NCI-H146 treated with DMSO at 0.1 percent for 48 hours (cell line): ENCODE measurements around the gene LCE1E.

Source experiments
- DNase-seq: peaks from one replicate; lab custom pipeline; 2025; ENCODE audit not compliant: unreplicated experiment; lab: John Stamatoyannopoulos, UW

Gene LCE1E

GRCh38 chr1:152786077-152786476 is at the start of gene LCE1E:
Gene LCE1E, plus strand, starts transcription at chr1:152786257. Its CDS starts 1,043 bp downstream, at chr1:152787300.
- no peak for DNase-seq

- DNase-seq = no peak
These were observed 48.1 kb upstream of the LCE1E start for GRCh38 chr1:152737997-152738396.

DNA sequence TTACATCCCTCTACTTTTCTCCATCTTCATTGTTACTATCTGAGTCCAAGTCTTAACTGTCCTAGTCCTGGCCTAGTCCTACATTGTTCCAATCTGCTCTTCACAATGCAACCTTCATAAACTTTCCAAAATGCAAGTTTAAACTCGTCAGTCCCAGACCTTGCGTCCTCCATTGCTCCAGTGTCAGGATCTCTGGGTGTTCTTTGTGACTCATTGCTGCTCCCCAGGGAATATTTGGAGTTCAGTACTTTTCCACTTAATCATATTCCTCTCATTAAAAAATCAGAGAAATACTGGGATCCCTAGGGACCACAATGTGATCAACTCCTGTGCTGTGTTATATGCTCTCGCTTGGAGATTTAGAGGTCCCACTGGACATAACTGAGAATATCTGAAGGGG is 46.2 kb upstream of the LCE1E start:
- DNase-seq = no peak

- no peak for DNase-seq
These were observed 44.4 kb upstream of the LCE1E start for GRCh38 chr1:152741656-152742055.

- no peak for DNase-seq
These were observed 42.5 kb upstream of the LCE1E start for GRCh38 chr1:152743371-152744145.

GRCh38 chr1:152745289-152745704 is 40.8 kb upstream of the LCE1E start:
- DNase-seq = no peak

DNA sequence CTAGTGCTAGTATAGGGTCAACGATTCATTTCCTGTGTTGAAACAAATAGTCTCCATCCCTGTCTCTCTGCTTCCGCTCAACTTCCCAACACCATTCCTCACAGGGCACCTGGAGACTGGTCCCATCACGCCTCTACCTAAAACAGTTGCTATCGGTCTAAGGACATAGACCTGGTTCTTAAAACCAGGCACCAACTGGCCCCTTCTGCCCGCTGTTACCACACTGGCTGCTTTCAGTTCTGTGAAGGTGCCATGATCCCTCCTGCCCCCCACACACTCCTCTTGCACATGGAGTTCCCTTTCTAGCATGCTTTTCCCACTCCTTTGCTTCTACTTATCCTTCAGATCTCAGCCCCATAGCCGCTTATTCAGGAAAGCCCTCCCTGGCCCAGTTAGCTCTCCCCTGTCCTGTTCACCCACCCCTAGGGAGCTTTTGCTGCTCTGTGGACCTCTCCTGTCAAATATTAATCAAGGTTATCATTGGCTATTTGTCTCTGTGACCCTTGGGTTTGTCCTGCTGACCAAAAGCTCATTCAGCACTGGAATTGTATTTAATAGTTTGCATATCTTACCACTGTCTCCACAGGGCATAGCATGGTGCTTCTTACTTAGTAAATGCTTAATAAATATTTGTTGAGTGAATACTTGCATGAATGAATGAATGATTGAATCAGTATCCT is 40.2 kb upstream of the LCE1E start:
- no peak for DNase-seq

DNA sequence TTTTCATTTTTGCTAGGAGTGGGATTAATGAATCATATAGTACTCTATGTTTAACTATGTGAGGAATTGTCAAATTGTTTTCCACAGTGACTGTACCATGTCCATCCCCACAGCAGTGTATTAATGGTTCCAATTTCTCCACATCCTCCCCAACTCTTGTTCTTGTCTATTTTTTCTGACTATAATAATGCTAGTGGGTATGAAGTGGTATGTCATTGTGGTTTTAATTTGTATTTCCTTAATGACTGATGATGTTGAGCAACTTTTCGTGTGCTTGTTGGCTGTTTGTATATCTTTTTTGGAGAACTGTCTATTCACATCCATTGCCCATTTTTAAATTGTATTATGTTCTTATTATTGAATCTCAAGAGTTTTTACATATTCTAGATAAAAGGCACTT is 38.2 kb upstream of the LCE1E start:
- no peak for DNase-seq

GRCh38 chr1:152752225-152752624 is 33.8 kb upstream of the LCE1E start:
- DNase-seq = no peak

GRCh38 chr1:152753586-152753985 is 32.5 kb upstream of the LCE1E start:
- DNase-seq = no peak

DNA sequence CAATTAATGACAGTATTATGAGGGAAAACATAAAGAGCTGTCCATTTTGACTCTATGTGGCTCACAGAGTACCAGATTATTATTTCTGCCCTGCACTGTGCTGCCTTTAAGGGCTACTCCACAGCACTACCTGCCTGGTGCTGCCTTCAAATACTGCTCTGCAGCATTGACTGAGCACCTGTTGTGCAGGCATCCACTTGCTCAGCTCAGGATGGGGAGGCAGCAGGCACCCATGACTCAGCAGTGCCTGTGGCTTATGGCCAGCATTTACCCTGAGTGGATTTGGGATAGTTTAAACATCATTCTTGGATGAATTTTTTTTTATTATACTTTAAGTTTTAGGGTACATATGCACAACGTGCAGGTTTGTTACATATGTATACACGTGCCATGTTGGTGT is 29.2 kb upstream of the LCE1E start:
- DNase-seq = no peak

DNA sequence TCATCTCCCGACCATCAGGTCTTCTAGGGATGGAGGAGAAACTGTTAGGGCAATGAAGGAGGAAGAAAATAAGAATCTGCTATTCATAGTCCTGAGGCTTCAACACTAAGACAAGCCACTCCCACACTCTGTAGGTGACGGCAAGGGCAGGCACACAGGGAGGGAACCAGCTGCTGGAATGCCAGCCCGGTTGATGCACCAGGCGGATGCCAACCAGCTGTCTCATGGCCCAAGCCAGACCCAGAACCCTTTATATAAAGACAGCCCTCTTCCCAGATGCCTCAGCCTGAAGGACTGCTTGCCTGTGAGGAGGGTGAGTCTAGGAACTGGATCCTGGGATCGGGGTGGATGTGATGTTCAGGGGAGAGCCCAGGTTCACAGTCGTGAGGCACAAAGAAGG is 28.3 kb upstream of the LCE1E start, which contains the start of gene KPRP:
TSS of gene KPRP (plus strand) at position 279 of the 400 bp plus-strand sequence. CDS start 1,564 bp downstream, outside the sequence.
- no peak for DNase-seq

GRCh38 chr1:152758636-152759035 is 27.4 kb upstream of the LCE1E start:
- DNase-seq = no peak

GRCh38 chr1:152759453-152760173 is 26.4 kb upstream of the LCE1E start:
- no peak for DNase-seq

DNA sequence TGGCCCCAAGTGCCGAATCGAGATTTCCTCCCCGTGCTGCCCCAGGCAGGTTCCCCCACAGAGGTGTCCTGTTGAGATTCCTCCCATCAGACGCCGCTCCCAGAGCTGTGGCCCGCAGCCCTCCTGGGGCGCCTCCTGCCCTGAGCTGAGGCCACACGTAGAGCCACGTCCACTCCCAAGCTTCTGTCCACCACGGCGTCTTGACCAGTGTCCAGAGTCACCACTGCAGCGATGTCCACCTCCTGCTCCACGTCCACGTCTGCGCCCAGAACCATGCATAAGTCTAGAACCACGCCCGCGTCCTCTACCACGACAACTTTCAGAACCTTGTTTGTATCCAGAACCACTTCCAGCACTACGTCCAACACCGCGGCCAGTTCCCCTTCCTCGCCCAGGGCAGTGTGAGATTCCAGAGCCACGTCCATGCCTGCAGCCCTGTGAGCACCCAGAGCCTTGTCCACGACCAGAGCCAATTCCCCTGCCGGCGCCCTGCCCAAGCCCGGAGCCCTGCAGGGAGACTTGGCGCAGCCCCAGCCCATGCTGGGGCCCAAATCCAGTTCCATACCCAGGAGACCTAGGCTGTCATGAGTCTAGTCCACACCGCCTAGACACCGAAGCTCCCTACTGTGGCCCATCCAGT is 25.4 kb upstream of the LCE1E start:
- no peak for DNase-seq

- DNase-seq = no peak
These were observed 24.3 kb upstream of the LCE1E start for GRCh38 chr1:152761609-152762213.

GRCh38 chr1:152768847-152769533 is 17.1 kb upstream of the LCE1E start:
- no peak for DNase-seq

- no peak for DNase-seq
These were observed 15.6 kb upstream of the LCE1E start for GRCh38 chr1:152770411-152770810.

DNA sequence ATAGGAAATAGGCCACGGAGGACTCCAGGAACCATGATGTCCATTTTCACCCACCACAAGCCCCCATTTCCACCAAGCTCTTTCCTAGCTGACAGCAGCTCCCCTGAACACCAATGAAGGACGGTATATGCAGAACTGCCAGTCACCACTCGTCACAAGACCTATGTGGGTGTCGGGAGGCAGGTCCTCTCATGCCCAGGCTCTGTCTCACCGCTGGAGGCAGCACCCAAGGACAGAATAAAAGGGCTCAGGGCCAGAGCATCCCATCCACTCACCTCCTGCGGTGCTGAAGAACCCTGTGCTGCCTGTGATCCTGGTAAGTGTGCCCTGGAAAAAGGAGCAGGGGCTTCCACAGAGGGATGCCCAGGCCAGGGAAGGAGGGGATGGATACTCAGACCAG is 11.2 kb upstream of the LCE1E start, which contains the start of gene LCE1F:
TSS of gene LCE1F (plus strand) at position 266 of the 400 bp plus-strand sequence. CDS start 1,232 bp downstream, outside the sequence.
- DNase-seq = no peak

GRCh38 chr1:152776361-152776760 is 9.7 kb upstream of the LCE1E start:
- no peak for DNase-seq
